PC-9 (cell line): ENCODE results near the gene BAK1. TPM values are rescaled to one million over a fixed set of nuclear protein-coding genes. Genes with fewer than 3 reads are reported as not detected.
A peak's percentile ranks its signal among the peaks of the same experiment; 100 is the strongest.

Experiments used
- Bru-seq: library from RNA; stranded (reverse); fragments of 400-500 nt; gene quantifications from one replicate; lab custom pipeline; 2021; lab: Mats Ljungman, UMichigan
- BruChase-seq, 2 experiments: library from RNA; stranded (reverse); fragments of 400-500 nt; gene quantifications; one replicate each; lab custom pipeline; 2021; lab: Mats Ljungman, UMichigan
- BruUV-seq: library from RNA; stranded (reverse); fragments of 400-500 nt; replicated peaks from 2 replicates; lab custom pipeline; 2021; lab: Mats Ljungman, UMichigan
- CTCF ChIA-PET: fragments of 300-600 bp; sonication (Branson Sonifier 250); formaldehyde crosslinking; loops from one replicate; lab custom pipeline; 2022; ENCODE audit warnings: antibody characterized with exemption; lab: Charles Lee
- POLR2A ChIA-PET: fragments of 300-600 bp; sonication (Branson Sonifier 250); formaldehyde crosslinking; loops from one replicate; lab custom pipeline; 2022; ENCODE audit warnings: antibody characterized with exemption; ENCODE audit not compliant: unreplicated experiment; lab: Charles Lee
- DNase-seq, 2 experiments: peaks; one replicate each; pipeline versions ENCODE4 v3.0.0 to v3.0.0-alpha.2; 2015 to 2022; ENCODE audit warnings: mixed read lengths in 1 of 2
- H2AFZ ChIP-seq: fragments of 200-600 bp; sonication (generic); 2 replicates; pipeline ENCODE4 v1.8.1; 2017; ENCODE audit warnings: antibody characterized with exemption
- H3F3A ChIP-seq: fragments of 200-600 bp; sonication (generic); 2 replicates; pipeline ENCODE4 v1.8.1; 2017; ENCODE audit warnings: antibody characterized with exemption, mild to moderate bottlenecking, low read depth; ENCODE audit not compliant: insufficient read depth
- H3K27ac ChIP-seq: fragments of 200-600 bp; sonication (generic); 2 replicates; pipeline ENCODE4 v1.6.1; 2016; ENCODE audit warnings: mixed run types
- H3K27me3 ChIP-seq: fragments of 200-600 bp; sonication (generic); 2 replicates; pipeline ENCODE4 v1.6.1; 2016; ENCODE audit warnings: low read depth, mixed run types; ENCODE audit not compliant: insufficient read depth
- H3K36me3 ChIP-seq: fragments of 200-600 bp; sonication (generic); 2 replicates; pipeline ENCODE4 v1.6.1; 2016; ENCODE audit warnings: low read depth, mixed run types
- H3K4me1 ChIP-seq: fragments of 200-600 bp; sonication (generic); replicated peaks from 2 replicates; pipeline ENCODE4 v1.6.1; 2016; ENCODE audit warnings: mixed run types; ENCODE audit not compliant: insufficient read depth
- H3K4me2 ChIP-seq: fragments of 200-600 bp; sonication (generic); 2 replicates; pipeline ENCODE4 v1.6.1; 2017; ENCODE audit warnings: mixed run types
- H3K4me3 ChIP-seq: fragments of 200-600 bp; sonication (generic); 2 replicates; pipeline ENCODE4 v1.6.1; 2016; ENCODE audit warnings: mixed run types
- H3K79me2 ChIP-seq: fragments of 200-600 bp; sonication (generic); 2 replicates; pipeline ENCODE4 v1.6.1; 2017; ENCODE audit warnings: low read depth, mixed run types
- H3K9me2 ChIP-seq: fragments of 200-600 bp; sonication (generic); 2 replicates; pipeline ENCODE4 v1.8.1; 2017; ENCODE audit warnings: mild to moderate bottlenecking; ENCODE audit not compliant: insufficient read depth
- H3K9me3 ChIP-seq: fragments of 200-600 bp; sonication (generic); 2 replicates; pipeline ENCODE4 v1.8.1; 2016; ENCODE audit warnings: low read depth; ENCODE audit not compliant: insufficient read depth
- H4K20me1 ChIP-seq: fragments of 200-600 bp; sonication (generic); 2 replicates; pipeline ENCODE4 v1.8.1; 2017; ENCODE audit not compliant: insufficient read depth
- CTCF ChIP-seq: fragments of 200-600 bp; sonication (generic); conservative IDR thresholded peaks from 2 replicates; pipeline ENCODE4 v1.6.1; 2017; ENCODE audit warnings: mixed run types, antibody characterized with exemption, mild to moderate bottlenecking, moderate library complexity
- EZH2 ChIP-seq: fragments of 200-600 bp; sonication (generic); IDR thresholded peaks from 2 replicates; pipeline ENCODE4 v1.8.0; 2017; ENCODE audit warnings: antibody characterized with exemption, low read depth
- intact Hi-C: fragments of 100-400 bp; cut with micrococcal nuclease; formaldehyde crosslinking; loops from one replicate; pipeline ENCODE4 v1.10.0; 2022; ENCODE audit not compliant: unreplicated experiment
- long read RNA-seq: library from polyadenylated mRNA; stranded (forward); transcript quantifications from one replicate; pipeline ENCODE4 v2.0.0, GENCODE V29; 2022
- total RNA-seq: library from RNA; stranded (reverse); gene quantifications from 2 replicates; pipeline ENCODE4 v1.2.3, GENCODE V29; 2021

The BAK1 gene
- total RNA-seq, result 24.6 and 28.4 TPM in 2 replicates
- percentile 61 among the genes with signal in this experiment for Bru-seq, nascent RNA
- percentile 70 among the genes with signal in this experiment for BruChase-seq, experiment 1, labeled RNA remaining after a 2-hour chase
- percentile 83 among the genes with signal in this experiment for BruChase-seq, experiment 2, labeled RNA remaining after a 6-hour chase
- long read RNA-seq, transcript BAK1-202 (6 exons, 2,136 nt), result major isoform, 55 of 72 reads
- long read RNA-seq, partial matches to known transcripts, result 12 of 72 reads
- long read RNA-seq, other reads (novel, unspliced or antisense), result 5 of 72 reads

- TF ChIP-seq CTCF, result peak; percentile 59
- no peak for TF ChIP-seq EZH2
- intact Hi-C loops, result loop anchor here (2.0 to 10.0 kb wide), 4 partner anchors 153 to 295 kb away; partner anchors contain the start of genes PFDN6, PHF1, TAPBP and WDR46
- H3K9me3 ChIP-seq, result no peaks in the 10 kb centered on the region
- peaks cover 14% of the 10 kb centered on the region for H3F3A ChIP-seq
- H3K4me3 ChIP-seq, result peak within 1 kb of the TSS; percentile 98
- peak; percentile 84 to 87 for DNase-seq
- no peak within 1 kb of the TSS for H3K27ac ChIP-seq
- POLR2A ChIA-PET, result interaction anchor here (0.5 to 0.6 kb wide), 6 partner anchors 10 to 1062 kb away, joined by 3 to 13 read pairs (median 6); no protein-coding TSS in a partner anchor
- H3K4me1 ChIP-seq, result peaks cover 15% of the 10 kb centered on the region
- no peaks in the 10 kb centered on the region for H3K27me3 ChIP-seq
- H4K20me1 ChIP-seq, result no peaks in the 10 kb centered on the region
- BruUV-seq, result TSS peak; percentile 46
- no peaks in the 10 kb centered on the region for H3K36me3 ChIP-seq
- CTCF ChIA-PET, result no interaction called here
- H3K4me2 ChIP-seq, result peak within 1 kb of the TSS; percentile 89
- H3K9me2 ChIP-seq, result no peaks in the 10 kb centered on the region
- peaks cover 16% of the 10 kb centered on the region for H3K79me2 ChIP-seq
- H2AFZ ChIP-seq, result peak within 1 kb of the TSS; percentile 90
These were observed at the start of gene BAK1 for GRCh38 chr6:33579828-33580714. TSS of gene BAK1 (minus strand) at chr6:33580276. CDS start at chr6:33577604, 2,672 bp downstream.

- Histone ChIP-seq H3K79me2 (peaks cover 95% of the 10 kb centered on the region), H3K27ac (no peak overlapping the region), H3K27me3 (no peaks in the 10 kb centered on the region), H3K9me2 (no peaks in the 10 kb centered on the region), H3K4me1 (peaks cover 39% of the 10 kb centered on the region), H4K20me1 (peaks cover 63% of the 10 kb centered on the region), H3K36me3 (peaks cover 32% of the 10 kb centered on the region), H3F3A (peaks cover 48% of the 10 kb centered on the region), H2AFZ (no peak overlapping the region), H3K4me2 (peak overlapping the region; percentile 28; the same call in 1 of the 2 replicates), H3K4me3 (no peak overlapping the region), H3K9me3 (no peaks in the 10 kb centered on the region)
- POLR2A ChIA-PET, result no interaction called here
- intact Hi-C loops, result no loop called here
- no TSS peak for BruUV-seq
- CTCF ChIA-PET, result no interaction called here
- DNase-seq, result no peak
- no peak for TF ChIP-seq CTCF
- no peak for TF ChIP-seq EZH2
These were observed 48.4 kb upstream of the BAK1 start for GRCh38 chr6:33628401-33628964.

GRCh38 chr6:33627876-33628275 lies 47.8 kb upstream of the BAK1 start:
- no peak overlapping the region for H2AFZ ChIP-seq
- H3K4me1 ChIP-seq, result peaks cover 41% of the 10 kb centered on the region
- peaks cover 97% of the 10 kb centered on the region for H3K79me2 ChIP-seq
- no TSS peak for BruUV-seq
- peak overlapping the region; percentile 28; the same call in 1 of the 2 replicates for H3K4me2 ChIP-seq
- DNase-seq, result no peak
- no peaks in the 10 kb centered on the region for H3K9me2 ChIP-seq
- H3K27me3 ChIP-seq, result no peaks in the 10 kb centered on the region
- H3F3A ChIP-seq, result peaks cover 48% of the 10 kb centered on the region
- intact Hi-C loops, result no loop called here
- H3K4me3 ChIP-seq, result no peak overlapping the region
- CTCF ChIA-PET, result no interaction called here
- peaks cover 32% of the 10 kb centered on the region for H3K36me3 ChIP-seq
- POLR2A ChIA-PET, result no interaction called here
- H4K20me1 ChIP-seq, result peaks cover 64% of the 10 kb centered on the region
- H3K27ac ChIP-seq, result no peak overlapping the region
- no peaks in the 10 kb centered on the region for H3K9me3 ChIP-seq
- TF ChIP-seq CTCF, result no peak
- no peak for TF ChIP-seq EZH2
